GM23338 (cell line): ENCODE data around the gene NRG3. TPM values are rescaled to one million over a fixed set of nuclear protein-coding genes. Genes with fewer than 3 reads are reported as not detected.

Source experiments
- ATAC-seq: fragments of 200-7000 bp; cut with Tn5 transposase; 3 replicates; pipeline ENCODE4 v1.9.1; 2020
- DNase-seq: peaks from one replicate; pipeline ENCODE4 v3.0.0-alpha.2; 2015; ENCODE audit warnings: low spot score
- H2AFZ ChIP-seq: fragments of 200-600 bp; sonication (generic); 2 replicates; pipeline ENCODE4 v1.8.0; 2016; ENCODE audit warnings: antibody characterized with exemption, mild to moderate bottlenecking, moderate library complexity
- H3F3A ChIP-seq: fragments of 200-600 bp; sonication (generic); replicated peaks from 2 replicates; pipeline ENCODE4 v1.8.0; 2017; ENCODE audit warnings: antibody characterized with exemption, mixed run types, low read depth
- H3K27ac ChIP-seq: fragments of 200-600 bp; sonication (generic); 2 replicates; pipeline ENCODE4 v1.6.1; 2016; ENCODE audit warnings: low read depth
- H3K27me3 ChIP-seq: fragments of 200-600 bp; sonication (generic); 2 replicates; pipeline ENCODE4 v1.8.0; 2016; ENCODE audit warnings: mild to moderate bottlenecking, mixed run types, moderate library complexity; ENCODE audit not compliant: insufficient read depth
- H3K36me3 ChIP-seq: fragments of 200-600 bp; sonication (generic); 2 replicates; pipeline ENCODE4 v1.8.0; 2016; ENCODE audit warnings: mild to moderate bottlenecking; ENCODE audit not compliant: insufficient read depth
- H3K4me1 ChIP-seq: fragments of 200-600 bp; sonication (generic); 2 replicates; pipeline ENCODE4 v1.8.0; 2016; ENCODE audit warnings: mild to moderate bottlenecking, moderate library complexity; ENCODE audit not compliant: insufficient read depth
- H3K4me2 ChIP-seq: fragments of 200-600 bp; sonication (generic); 2 replicates; pipeline ENCODE4 v1.7.1; 2017; ENCODE audit warnings: mixed run types
- H3K4me3 ChIP-seq: fragments of 200-600 bp; sonication (generic); 2 replicates; pipeline ENCODE4 v1.6.1; 2016; ENCODE audit warnings: mixed run types
- H3K79me2 ChIP-seq: fragments of 200-600 bp; sonication (generic); replicated peaks from 2 replicates; pipeline ENCODE4 v1.8.0; 2017; ENCODE audit warnings: mild to moderate bottlenecking; ENCODE audit not compliant: insufficient read depth
- H3K9me2 ChIP-seq: fragments of 200-600 bp; sonication (generic); 2 replicates; pipeline ENCODE4 v1.8.0; 2017; ENCODE audit not compliant: insufficient read depth
- H4K20me1 ChIP-seq: fragments of 200-600 bp; sonication (generic); replicated peaks from 2 replicates; pipeline ENCODE4 v1.8.0; 2017; ENCODE audit warnings: mild to moderate bottlenecking; ENCODE audit not compliant: insufficient read depth
- H3K27ac Mint-ChIP-seq: 2 replicates; pipeline ENCODE4 v1.8.0; 2020; ENCODE audit warnings: inconsistent platforms, mild to moderate bottlenecking, moderate library complexity, mixed read lengths
- H3K27me3 Mint-ChIP-seq: 3 replicates; pipeline ENCODE4 v1.8.0; 2022; ENCODE audit warnings: low read depth, mild to moderate bottlenecking, moderate library complexity, mixed read lengths, inconsistent platforms; ENCODE audit not compliant: insufficient read depth, poor library complexity
- H3K36me3 Mint-ChIP-seq: 3 replicates; pipeline ENCODE4 v1.8.0; 2021; ENCODE audit warnings: low read depth, mild to moderate bottlenecking, inconsistent platforms, moderate library complexity, mixed read lengths
- H3K4me1 Mint-ChIP-seq: 3 replicates; pipeline ENCODE4 v1.8.0; 2020; ENCODE audit warnings: mild to moderate bottlenecking, inconsistent platforms, mixed read lengths
- H3K4me3 Mint-ChIP-seq: 3 replicates; pipeline ENCODE4 v1.8.0; 2021; ENCODE audit warnings: moderate library complexity, mild to moderate bottlenecking, inconsistent platforms, mixed read lengths
- H3K9me3 Mint-ChIP-seq: 3 replicates; pipeline ENCODE4 v1.8.0; 2020; ENCODE audit warnings: moderate library complexity, mild to moderate bottlenecking, inconsistent platforms, mixed read lengths
- CREB1 ChIP-seq: fragments of 250-450 bp; sonication (Bioruptor Pico); IDR thresholded peaks from 2 replicates; pipeline ENCODE4 v1.5.0; 2020; ENCODE audit warnings: low read depth, mild to moderate bottlenecking, moderate library complexity
- JUNB ChIP-seq: IDR thresholded peaks from one replicate; pipeline ENCODE4 v1.6.1; 2016; ENCODE audit warnings: antibody characterized with exemption; ENCODE audit not compliant: unreplicated experiment
- NANOG ChIP-seq: IDR thresholded peaks from 2 replicates; pipeline ENCODE4 v1.6.1; 2016; ENCODE audit warnings: antibody characterized with exemption, borderline replicate concordance
- POLR2AphosphoS5 ChIP-seq: IDR thresholded peaks from 2 replicates; pipeline ENCODE4 v1.6.1; 2016; ENCODE audit warnings: antibody characterized with exemption, low read depth
- STAT1 ChIP-seq: IDR thresholded peaks from one replicate; pipeline ENCODE4 v1.6.1; 2016; ENCODE audit warnings: antibody characterized with exemption; ENCODE audit not compliant: unreplicated experiment
- ZNF114 ChIP-seq: fragments of 250-450 bp; sonication (Bioruptor Pico); IDR thresholded peaks from 2 replicates; pipeline ENCODE4 v1.5.0; 2020; ENCODE audit warnings: mild to moderate bottlenecking, moderate library complexity
- polyA plus RNA-seq: library from polyadenylated mRNA; unstranded; fragments of >200 nt; fragmentation: Nextera tagmentation; extraction: Ambion mirVana; gene quantifications from 2 replicates; pipeline ENCODE4 v1.2.1, GENCODE V29; 2016
- total RNA-seq: library from RNA; depleted of rRNA; stranded (reverse); fragments of >200 nt; shearing (Covaris generic); gene quantifications from 2 replicates; pipeline ENCODE4 v1.2.3, GENCODE V29; 2014
- TF ChIP-seq, protein P1 (sequence below): IDR thresholded peaks from 2 replicates; pipeline ENCODE4 v1.6.1; 2016; ENCODE audit warnings: antibody characterized with exemption
- TF ChIP-seq, protein P2 (sequence below): IDR thresholded peaks from one replicate; pipeline ENCODE4 v1.6.1; 2018; ENCODE audit warnings: antibody characterized with exemption; ENCODE audit not compliant: unreplicated experiment
- TF ChIP-seq, protein P3 (sequence below): fragments of 250-450 bp; sonication (Bioruptor Pico); IDR thresholded peaks from 2 replicates; pipeline ENCODE4 v1.5.0; 2020; ENCODE audit warnings: mild to moderate bottlenecking, moderate library complexity

Gene NRG3
- total and polyA plus RNA-seq, 2 experiments from 2014 or later, result 1.9 to 3.9 TPM

DNA sequence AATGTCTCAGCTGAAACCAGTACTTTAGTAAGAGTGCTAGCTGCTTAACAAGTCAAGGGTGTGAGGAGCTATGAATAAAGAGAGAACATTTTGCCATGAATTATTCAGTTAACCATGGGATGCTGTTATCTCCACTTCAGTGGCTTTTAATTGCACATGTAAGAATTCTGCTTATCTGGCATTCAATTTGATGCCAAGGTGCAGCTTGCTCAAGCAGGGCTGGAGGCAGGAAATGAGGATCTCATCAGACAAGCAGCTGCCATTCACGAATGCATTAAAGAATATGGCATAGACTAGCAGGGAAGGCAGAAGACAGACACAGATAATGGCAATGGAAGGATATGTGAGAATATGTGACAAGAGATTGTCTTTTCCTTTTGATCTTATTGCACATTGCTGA, 697.8 kb downstream of the NRG3 start (continued):
- TF ChIP-seq, protein P1, sequence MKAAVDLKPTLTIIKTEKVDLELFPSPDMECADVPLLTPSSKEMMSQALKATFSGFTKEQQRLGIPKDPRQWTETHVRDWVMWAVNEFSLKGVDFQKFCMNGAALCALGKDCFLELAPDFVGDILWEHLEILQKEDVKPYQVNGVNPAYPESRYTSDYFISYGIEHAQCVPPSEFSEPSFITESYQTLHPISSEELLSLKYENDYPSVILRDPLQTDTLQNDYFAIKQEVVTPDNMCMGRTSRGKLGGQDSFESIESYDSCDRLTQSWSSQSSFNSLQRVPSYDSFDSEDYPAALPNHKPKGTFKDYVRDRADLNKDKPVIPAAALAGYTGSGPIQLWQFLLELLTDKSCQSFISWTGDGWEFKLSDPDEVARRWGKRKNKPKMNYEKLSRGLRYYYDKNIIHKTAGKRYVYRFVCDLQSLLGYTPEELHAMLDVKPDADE, result no peak
- TF ChIP-seq, protein P2, sequence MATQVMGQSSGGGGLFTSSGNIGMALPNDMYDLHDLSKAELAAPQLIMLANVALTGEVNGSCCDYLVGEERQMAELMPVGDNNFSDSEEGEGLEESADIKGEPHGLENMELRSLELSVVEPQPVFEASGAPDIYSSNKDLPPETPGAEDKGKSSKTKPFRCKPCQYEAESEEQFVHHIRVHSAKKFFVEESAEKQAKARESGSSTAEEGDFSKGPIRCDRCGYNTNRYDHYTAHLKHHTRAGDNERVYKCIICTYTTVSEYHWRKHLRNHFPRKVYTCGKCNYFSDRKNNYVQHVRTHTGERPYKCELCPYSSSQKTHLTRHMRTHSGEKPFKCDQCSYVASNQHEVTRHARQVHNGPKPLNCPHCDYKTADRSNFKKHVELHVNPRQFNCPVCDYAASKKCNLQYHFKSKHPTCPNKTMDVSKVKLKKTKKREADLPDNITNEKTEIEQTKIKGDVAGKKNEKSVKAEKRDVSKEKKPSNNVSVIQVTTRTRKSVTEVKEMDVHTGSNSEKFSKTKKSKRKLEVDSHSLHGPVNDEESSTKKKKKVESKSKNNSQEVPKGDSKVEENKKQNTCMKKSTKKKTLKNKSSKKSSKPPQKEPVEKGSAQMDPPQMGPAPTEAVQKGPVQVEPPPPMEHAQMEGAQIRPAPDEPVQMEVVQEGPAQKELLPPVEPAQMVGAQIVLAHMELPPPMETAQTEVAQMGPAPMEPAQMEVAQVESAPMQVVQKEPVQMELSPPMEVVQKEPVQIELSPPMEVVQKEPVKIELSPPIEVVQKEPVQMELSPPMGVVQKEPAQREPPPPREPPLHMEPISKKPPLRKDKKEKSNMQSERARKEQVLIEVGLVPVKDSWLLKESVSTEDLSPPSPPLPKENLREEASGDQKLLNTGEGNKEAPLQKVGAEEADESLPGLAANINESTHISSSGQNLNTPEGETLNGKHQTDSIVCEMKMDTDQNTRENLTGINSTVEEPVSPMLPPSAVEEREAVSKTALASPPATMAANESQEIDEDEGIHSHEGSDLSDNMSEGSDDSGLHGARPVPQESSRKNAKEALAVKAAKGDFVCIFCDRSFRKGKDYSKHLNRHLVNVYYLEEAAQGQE, result no peak
- TF ChIP-seq NANOG, result no peak
- TF ChIP-seq JUNB, result no peak
- TF ChIP-seq POLR2AphosphoS5, result no peak

DNA sequence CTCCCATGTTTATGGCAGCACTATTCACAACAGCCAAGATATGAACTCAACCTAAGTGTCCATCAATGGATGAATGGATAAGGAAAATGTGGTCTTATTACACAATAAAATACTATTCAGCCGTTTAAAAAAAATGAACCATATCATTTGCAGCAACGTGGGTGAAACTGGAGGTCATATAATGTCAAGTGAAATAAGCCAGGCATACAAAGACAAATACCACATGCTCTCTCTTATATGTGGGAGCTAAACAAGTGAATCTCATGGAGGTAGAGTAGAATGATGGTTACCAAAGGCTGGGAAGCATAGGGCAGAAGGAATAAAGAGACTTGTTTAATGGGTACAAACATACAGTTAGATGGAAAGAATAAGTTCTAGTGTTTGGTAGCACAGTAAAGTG, 699.1 kb downstream of the NRG3 start:
- no peak overlapping the region for H3K4me2 ChIP-seq
- H3F3A ChIP-seq, result no peaks in the 10 kb centered on the region
- no peak for DNase-seq
- no peak for ATAC-seq
- no peaks in the 10 kb centered on the region for H3K36me3 ChIP-seq
- H3K4me1 ChIP-seq, result 0 out of 2 replicates have a peak, but pooled peaks cover 3% of the 10 kb centered on the region
- H3K27me3 ChIP-seq, result no peaks in the 10 kb centered on the region
- H2AFZ ChIP-seq, result no peak overlapping the region
- H3K79me2 ChIP-seq, result no peaks in the 10 kb centered on the region
- H3K4me3 ChIP-seq, result no peak overlapping the region
- Mint-ChIP-seq H3K27me3 (no peaks in the 10 kb centered on the region), H3K27ac (no peak overlapping the region), H3K9me3 (no peaks in the 10 kb centered on the region), H3K4me3 (no peak overlapping the region), H3K4me1 (peaks cover 16% of the 10 kb centered on the region), H3K36me3 (no peaks in the 10 kb centered on the region)
- H3K9me2 ChIP-seq, result no peaks in the 10 kb centered on the region
- H4K20me1 ChIP-seq, result no peaks in the 10 kb centered on the region
- H3K27ac ChIP-seq, result no peak overlapping the region
- TF ChIP-seq, protein P2, result no peak
- TF ChIP-seq CREB1, result no peak
- no peak for TF ChIP-seq ZNF114 (CRISPR knock-in tag)
- TF ChIP-seq, protein P3, sequence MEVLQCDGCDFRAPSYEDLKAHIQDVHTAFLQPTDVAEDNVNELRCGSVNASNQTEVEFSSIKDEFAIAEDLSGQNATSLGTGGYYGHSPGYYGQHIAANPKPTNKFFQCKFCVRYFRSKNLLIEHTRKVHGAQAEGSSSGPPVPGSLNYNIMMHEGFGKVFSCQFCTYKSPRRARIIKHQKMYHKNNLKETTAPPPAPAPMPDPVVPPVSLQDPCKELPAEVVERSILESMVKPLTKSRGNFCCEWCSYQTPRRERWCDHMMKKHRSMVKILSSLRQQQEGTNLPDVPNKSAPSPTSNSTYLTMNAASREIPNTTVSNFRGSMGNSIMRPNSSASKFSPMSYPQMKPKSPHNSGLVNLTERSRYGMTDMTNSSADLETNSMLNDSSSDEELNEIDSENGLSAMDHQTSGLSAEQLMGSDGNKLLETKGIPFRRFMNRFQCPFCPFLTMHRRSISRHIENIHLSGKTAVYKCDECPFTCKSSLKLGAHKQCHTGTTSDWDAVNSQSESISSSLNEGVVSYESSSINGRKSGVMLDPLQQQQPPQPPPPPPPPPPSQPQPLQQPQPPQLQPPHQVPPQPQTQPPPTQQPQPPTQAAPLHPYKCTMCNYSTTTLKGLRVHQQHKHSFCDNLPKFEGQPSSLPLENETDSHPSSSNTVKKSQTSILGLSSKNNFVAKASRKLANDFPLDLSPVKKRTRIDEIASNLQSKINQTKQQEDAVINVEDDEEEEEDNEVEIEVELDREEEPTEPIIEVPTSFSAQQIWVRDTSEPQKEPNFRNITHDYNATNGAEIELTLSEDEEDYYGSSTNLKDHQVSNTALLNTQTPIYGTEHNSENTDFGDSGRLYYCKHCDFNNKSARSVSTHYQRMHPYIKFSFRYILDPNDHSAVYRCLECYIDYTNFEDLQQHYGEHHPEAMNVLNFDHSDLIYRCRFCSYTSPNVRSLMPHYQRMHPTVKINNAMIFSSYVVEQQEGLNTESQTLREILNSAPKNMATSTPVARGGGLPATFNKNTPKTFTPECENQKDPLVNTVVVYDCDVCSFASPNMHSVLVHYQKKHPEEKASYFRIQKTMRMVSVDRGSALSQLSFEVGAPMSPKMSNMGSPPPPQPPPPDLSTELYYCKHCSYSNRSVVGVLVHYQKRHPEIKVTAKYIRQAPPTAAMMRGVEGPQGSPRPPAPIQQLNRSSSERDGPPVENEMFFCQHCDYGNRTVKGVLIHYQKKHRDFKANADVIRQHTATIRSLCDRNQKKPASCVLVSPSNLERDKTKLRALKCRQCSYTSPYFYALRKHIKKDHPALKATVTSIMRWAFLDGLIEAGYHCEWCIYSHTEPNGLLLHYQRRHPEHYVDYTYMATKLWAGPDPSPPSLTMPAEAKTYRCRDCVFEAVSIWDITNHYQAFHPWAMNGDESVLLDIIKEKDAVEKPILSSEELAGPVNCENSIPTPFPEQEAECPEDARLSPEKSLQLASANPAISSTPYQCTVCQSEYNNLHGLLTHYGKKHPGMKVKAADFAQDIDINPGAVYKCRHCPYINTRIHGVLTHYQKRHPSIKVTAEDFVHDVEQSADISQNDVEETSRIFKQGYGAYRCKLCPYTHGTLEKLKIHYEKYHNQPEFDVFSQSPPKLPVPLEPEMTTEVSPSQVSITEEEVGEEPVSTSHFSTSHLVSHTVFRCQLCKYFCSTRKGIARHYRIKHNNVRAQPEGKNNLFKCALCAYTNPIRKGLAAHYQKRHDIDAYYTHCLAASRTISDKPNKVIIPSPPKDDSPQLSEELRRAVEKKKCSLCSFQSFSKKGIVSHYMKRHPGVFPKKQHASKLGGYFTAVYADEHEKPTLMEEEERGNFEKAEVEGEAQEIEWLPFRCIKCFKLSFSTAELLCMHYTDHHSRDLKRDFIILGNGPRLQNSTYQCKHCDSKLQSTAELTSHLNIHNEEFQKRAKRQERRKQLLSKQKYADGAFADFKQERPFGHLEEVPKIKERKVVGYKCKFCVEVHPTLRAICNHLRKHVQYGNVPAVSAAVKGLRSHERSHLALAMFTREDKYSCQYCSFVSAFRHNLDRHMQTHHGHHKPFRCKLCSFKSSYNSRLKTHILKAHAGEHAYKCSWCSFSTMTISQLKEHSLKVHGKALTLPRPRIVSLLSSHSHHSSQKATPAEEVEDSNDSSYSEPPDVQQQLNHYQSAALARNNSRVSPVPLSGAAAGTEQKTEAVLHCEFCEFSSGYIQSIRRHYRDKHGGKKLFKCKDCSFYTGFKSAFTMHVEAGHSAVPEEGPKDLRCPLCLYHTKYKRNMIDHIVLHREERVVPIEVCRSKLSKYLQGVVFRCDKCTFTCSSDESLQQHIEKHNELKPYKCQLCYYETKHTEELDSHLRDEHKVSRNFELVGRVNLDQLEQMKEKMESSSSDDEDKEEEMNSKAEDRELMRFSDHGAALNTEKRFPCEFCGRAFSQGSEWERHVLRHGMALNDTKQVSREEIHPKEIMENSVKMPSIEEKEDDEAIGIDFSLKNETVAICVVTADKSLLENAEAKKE (CRISPR knock-in tag), result no peak
- TF ChIP-seq STAT1, result no peak
- no peak for TF ChIP-seq NANOG
- TF ChIP-seq, protein P1, result no peak
- TF ChIP-seq POLR2AphosphoS5, result no peak
